NCI-H2107 treated with DMSO at 0.1 percent for 48 hours (cell line): ENCODE measurements around the gene ARHGEF12.

ENCODE experiments used
- DNase-seq: peaks from one replicate; lab custom pipeline; 2025; ENCODE audit not compliant: unreplicated experiment; lab: John Stamatoyannopoulos, UW

ARHGEF12 gene

GRCh38 chr11:120536091-120536796, 200.0 kb downstream of the ARHGEF12 start:
- no peak for DNase-seq

DNA sequence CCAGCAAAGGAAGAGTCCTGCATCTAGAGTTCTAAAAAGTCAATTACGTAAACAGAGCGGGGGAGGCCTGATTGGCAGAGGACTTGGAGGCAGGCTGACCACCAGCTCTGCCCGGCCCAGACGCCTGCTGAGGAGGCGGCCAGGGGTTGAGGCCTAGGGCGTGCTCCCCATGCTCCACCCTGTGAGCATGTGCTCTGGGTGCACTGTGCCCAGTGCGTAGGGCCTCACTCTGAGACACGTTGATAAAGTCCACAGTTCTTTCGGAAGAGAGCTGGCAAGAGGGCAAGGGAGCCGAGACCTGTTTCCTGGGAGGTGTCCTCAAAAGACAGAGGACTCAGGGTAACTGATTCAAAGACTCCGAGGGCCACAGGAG, 200.6 kb downstream of the ARHGEF12 start:
- no peak for DNase-seq

DNA sequence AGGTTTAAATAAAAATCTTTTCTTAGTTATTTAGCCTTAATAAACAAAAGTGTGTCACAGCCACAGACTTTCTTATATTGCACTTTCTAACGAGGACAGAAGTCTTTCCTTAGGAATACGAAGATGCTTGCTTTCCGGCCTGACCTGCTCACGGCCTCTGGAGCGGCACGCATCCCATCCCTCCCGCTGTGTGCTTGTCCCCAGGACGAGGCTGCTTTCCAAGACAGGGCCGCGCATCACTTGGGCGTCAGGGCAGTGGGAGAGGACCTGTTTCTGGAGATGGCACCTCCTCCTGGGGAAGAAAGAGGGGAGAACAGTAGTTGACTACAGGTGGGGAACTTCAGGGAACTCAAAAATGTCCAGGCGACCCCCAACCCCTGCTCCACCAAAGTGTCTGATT, 201.8 kb downstream of the ARHGEF12 start:
- DNase-seq = no peak

GRCh38 chr11:120538707-120539106, 202.5 kb downstream of the ARHGEF12 start:
- DNase-seq = no peak
